SK-N-SH (cell line): ENCODE measurements around the gene TMEM196.

Experiments
- CTCF ChIP-seq: fragments of 200-600 bp; sonication (generic); IDR thresholded peaks from 2 replicates; pipeline ENCODE4 v1.6.1; 2017; ENCODE audit warnings: antibody characterized with exemption, mild to moderate bottlenecking, moderate library complexity
- ELF1 ChIP-seq: IDR thresholded peaks from 2 replicates; pipeline ENCODE4 v1.4.0; 2012
- FOSL2 ChIP-seq: IDR thresholded peaks from 2 replicates; pipeline ENCODE4 v1.4.0; 2012; ENCODE audit warnings: low read depth, mild to moderate bottlenecking, moderate library complexity, borderline replicate concordance
- GATA2 ChIP-seq: sonication (generic); formaldehyde crosslinking; IDR thresholded peaks from 2 replicates; pipeline ENCODE4 v1.5.0; 2020; ENCODE audit warnings: mild to moderate bottlenecking, missing genetic modification reagents
- MAX ChIP-seq: IDR thresholded peaks from 2 replicates; pipeline ENCODE4 v1.4.0; 2012; ENCODE audit warnings: low read depth
- POLR2AphosphoS5 ChIP-seq: IDR thresholded peaks from 2 replicates; pipeline ENCODE4 v1.6.1; 2012; ENCODE audit warnings: low read depth, low read length
- REST ChIP-seq: IDR thresholded peaks from 2 replicates; pipeline ENCODE4 v1.6.1; 2012; ENCODE audit warnings: mild to moderate bottlenecking, low read depth, low read length, moderate library complexity
- USF1 ChIP-seq: IDR thresholded peaks from 2 replicates; pipeline ENCODE4 v1.4.0; 2012; ENCODE audit warnings: low read depth, borderline replicate concordance
- ZBTB33 ChIP-seq: IDR thresholded peaks from 2 replicates; pipeline ENCODE4 v1.4.0; 2012; ENCODE audit warnings: low read depth, borderline replicate concordance

- TF ChIP-seq CTCF (peak; percentile 95), FOSL2 (no peak), POLR2AphosphoS5 (no peak), ELF1 (no peak), GATA2 (CRISPR knock-in tag) (no peak), REST (no peak), USF1 (no peak), ZBTB33 (no peak), MAX (no peak)
Observed at GRCh38 chr7:19754521-19755116, 18.8 kb downstream of the TMEM196 start.
